Neutrophil (primary cell): Measurements from ENCODE around the gene PUM1.

ENCODE experiments used
- H3K27ac ChIP-seq: fragments of 200-600 bp; sonication (generic); 2 replicates; pipeline ENCODE4 v1.5.1; 2016; ENCODE audit warnings: mild to moderate bottlenecking, moderate library complexity
- H3K27me3 ChIP-seq: fragments of 200-600 bp; sonication (generic); 2 replicates; pipeline ENCODE4 v1.6.0; 2016; ENCODE audit warnings: mild to moderate bottlenecking
- H3K36me3 ChIP-seq: fragments of 200-600 bp; sonication (generic); 2 replicates; pipeline ENCODE4 v1.5.1; 2017
- H3K4me1 ChIP-seq, 2 experiments: fragments of 200-600 bp in 1 of 2; sonication (generic) in 1 of 2; 1 replicate in 1 of 2; 2 replicates in 1 of 2; pipeline versions ENCODE4 v1.5.1 to v1.6.1; 2013 to 2016; ENCODE audit warnings: low read depth in 1 of 2, low read length in 1 of 2, mild to moderate bottlenecking in 1 of 2, moderate library complexity in 1 of 2; ENCODE audit not compliant: control insufficient read depth in 1 of 2, insufficient read depth in 1 of 2
- H3K4me3 ChIP-seq, 2 experiments: fragments of 200-600 bp in 1 of 2; sonication (generic) in 1 of 2; 1 replicate in 1 of 2; 2 replicates in 1 of 2; pipeline ENCODE4 v1.5.1; 2013 to 2016; ENCODE audit warnings: low read depth in 1 of 2, low read length in 1 of 2, mild to moderate bottlenecking in 1 of 2, moderate library complexity in 1 of 2
- H3K9me3 ChIP-seq: fragments of 200-600 bp; sonication (generic); 2 replicates; pipeline ENCODE4 v1.5.1; 2016
- TF ChIP-seq, protein P1 (sequence below): fragments of 200-600 bp; sonication (generic); IDR thresholded peaks from 2 replicates; pipeline ENCODE4 v1.5.1; 2016; ENCODE audit warnings: antibody characterized with exemption

PUM1 gene

GRCh38 chr1:31010086-31010989 lies 55.2 kb downstream of the PUM1 start:
- no peaks in the 10 kb centered on the region for H3K27me3 ChIP-seq
- H3K27ac ChIP-seq: no peak overlapping the region
- H3K4me3 ChIP-seq: no peak overlapping the region
- TF ChIP-seq, protein P1, sequence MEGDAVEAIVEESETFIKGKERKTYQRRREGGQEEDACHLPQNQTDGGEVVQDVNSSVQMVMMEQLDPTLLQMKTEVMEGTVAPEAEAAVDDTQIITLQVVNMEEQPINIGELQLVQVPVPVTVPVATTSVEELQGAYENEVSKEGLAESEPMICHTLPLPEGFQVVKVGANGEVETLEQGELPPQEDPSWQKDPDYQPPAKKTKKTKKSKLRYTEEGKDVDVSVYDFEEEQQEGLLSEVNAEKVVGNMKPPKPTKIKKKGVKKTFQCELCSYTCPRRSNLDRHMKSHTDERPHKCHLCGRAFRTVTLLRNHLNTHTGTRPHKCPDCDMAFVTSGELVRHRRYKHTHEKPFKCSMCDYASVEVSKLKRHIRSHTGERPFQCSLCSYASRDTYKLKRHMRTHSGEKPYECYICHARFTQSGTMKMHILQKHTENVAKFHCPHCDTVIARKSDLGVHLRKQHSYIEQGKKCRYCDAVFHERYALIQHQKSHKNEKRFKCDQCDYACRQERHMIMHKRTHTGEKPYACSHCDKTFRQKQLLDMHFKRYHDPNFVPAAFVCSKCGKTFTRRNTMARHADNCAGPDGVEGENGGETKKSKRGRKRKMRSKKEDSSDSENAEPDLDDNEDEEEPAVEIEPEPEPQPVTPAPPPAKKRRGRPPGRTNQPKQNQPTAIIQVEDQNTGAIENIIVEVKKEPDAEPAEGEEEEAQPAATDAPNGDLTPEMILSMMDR: no peak
- H3K4me1 ChIP-seq: peaks cover 9 to 13% of the 10 kb centered on the region in 2 experiments
- peaks cover 16% of the 10 kb centered on the region for H3K36me3 ChIP-seq
- no peaks in the 10 kb centered on the region for H3K9me3 ChIP-seq

GRCh38 chr1:31007462-31007991 lies 58.0 kb downstream of the PUM1 start:
- peaks cover 37% of the 10 kb centered on the region for H3K36me3 ChIP-seq
- H3K27ac ChIP-seq: no peak overlapping the region
- TF ChIP-seq, protein P1: no peak
- no peaks in the 10 kb centered on the region for H3K9me3 ChIP-seq
- H3K4me1 ChIP-seq: no peaks in the 10 kb centered on the region
- no peak overlapping the region for H3K4me3 ChIP-seq
- no peaks in the 10 kb centered on the region for H3K27me3 ChIP-seq

DNA sequence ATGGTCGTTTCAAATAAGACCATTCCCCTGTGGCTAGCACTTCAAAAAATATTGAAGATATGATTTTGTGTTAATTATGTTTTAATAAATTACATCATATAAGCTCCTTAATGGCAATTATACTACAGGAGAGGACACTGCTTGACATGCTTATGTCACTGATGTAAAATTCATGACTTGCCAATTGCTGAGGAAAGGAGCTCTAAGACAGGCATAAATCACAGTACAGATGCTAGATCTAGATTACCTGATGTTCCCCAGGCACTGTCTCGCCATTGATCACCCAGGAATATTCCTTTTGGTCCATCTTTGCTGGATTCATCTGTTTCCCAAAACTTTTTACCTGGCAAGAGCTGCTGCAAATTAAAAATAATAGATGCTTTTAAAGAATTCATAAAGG lies 58.8 kb downstream of the PUM1 start:
- Histone ChIP-seq H3K27ac (no peak overlapping the region), H3K27me3 (no peaks in the 10 kb centered on the region), H3K36me3 (peaks cover 37% of the 10 kb centered on the region), H3K4me1 (no peaks in the 10 kb centered on the region), H3K9me3 (no peaks in the 10 kb centered on the region), H3K4me3 (no peak overlapping the region)
- TF ChIP-seq, protein P1: no peak

DNA sequence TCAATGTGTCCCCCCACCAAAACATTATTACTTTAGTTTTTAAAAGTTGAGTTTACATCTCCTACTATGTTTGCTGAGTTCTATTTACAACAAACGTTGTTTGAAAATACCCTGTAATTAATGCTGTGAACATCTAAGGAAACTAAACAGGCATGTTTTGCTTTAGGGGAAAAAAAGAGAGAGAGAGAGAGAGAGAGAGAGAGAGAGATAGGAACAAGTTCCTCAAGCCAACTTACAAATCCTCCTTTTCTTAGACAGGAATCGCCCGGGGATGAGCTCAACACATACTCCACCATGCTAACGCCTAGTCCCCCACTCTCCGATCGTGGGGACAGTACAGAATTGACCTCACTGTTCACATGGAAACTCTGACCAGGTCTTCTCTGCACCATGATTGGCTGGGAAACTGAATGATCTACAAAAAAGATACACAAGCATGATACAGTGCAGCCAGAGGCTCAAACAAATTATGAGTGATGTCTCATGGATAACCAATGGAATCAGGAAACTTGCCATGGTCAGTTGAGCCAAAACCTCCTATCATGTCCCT lies 59.8 kb downstream of the PUM1 start:
- H3K27me3 ChIP-seq: no peaks in the 10 kb centered on the region
- TF ChIP-seq, protein P1: no peak
- no peaks in the 10 kb centered on the region for H3K9me3 ChIP-seq
- H3K36me3 ChIP-seq: peaks cover 37% of the 10 kb centered on the region
- H3K27ac ChIP-seq: no peak overlapping the region
- H3K4me3 ChIP-seq: no peak overlapping the region
- H3K4me1 ChIP-seq: peaks cover 0 to under 1% of the 10 kb centered on the region in 2 experiments

GRCh38 chr1:31005198-31005597 lies 60.3 kb downstream of the PUM1 start:
- Histone ChIP-seq H3K36me3 (peaks cover 37% of the 10 kb centered on the region), H3K27ac (no peak overlapping the region), H3K9me3 (no peaks in the 10 kb centered on the region), H3K4me3 (no peak overlapping the region), H3K4me1 (peaks cover 0 to 5% of the 10 kb centered on the region in 2 experiments), H3K27me3 (no peaks in the 10 kb centered on the region)
- TF ChIP-seq, protein P1: no peak
